Cardiac ventricle fibroblast (primary cell): ENCODE results near the gene MCOLN3. TPM values are rescaled to one million over a fixed set of nuclear protein-coding genes. Genes with fewer than 3 reads are reported as not detected.

Experiments
- total RNA-seq: library from RNA; depleted of rRNA; stranded (reverse); fragments of >200 nt; gene quantifications from 2 replicates; pipeline ENCODE4 v1.2.3, GENCODE V29; 2015

Gene MCOLN3
- total RNA-seq: 0.25 and 0.64 TPM in 2 replicates

GRCh38 chr1:85048296-85049064 lies at the start of gene MCOLN3:
Gene MCOLN3, minus strand, starts transcription at chr1:85048500. Its CDS starts 3,140 bp downstream, at chr1:85045360.

GRCh38 chr1:84996846-84997666 lies 51.2 kb downstream of the MCOLN3 start, which contains the start of gene MCOLN2:
Gene MCOLN2, minus strand, starts transcription at chr1:84997113. Its CDS starts 241 bp downstream, at chr1:84996872.

Other genes with a start within 250 kb of the MCOLN3 start
- not detected in 2 replicates for gene LPAR3, start 155.3 kb downstream of the MCOLN3 start, total RNA-seq
- gene MCOLN2, start 51.4 kb downstream of the MCOLN3 start, total RNA-seq: 0.20 and 0.56 TPM in 2 replicates
- 0.50 and 0.59 TPM in 2 replicates for gene SYDE2, start 152.5 kb upstream of the MCOLN3 start, total RNA-seq
- 15.5 and 17.3 TPM in 2 replicates for gene C1orf52, start 211.2 kb upstream of the MCOLN3 start, total RNA-seq
- gene BCL10, start 228.1 kb upstream of the MCOLN3 start, total RNA-seq: 15.7 and 15.9 TPM in 2 replicates